Measurements from ENCODE around the gene RRP9.
"Not testable (repeated sequence)": the region's sequence is repeated elsewhere in the genome, so short reads cannot be mapped to it uniquely, and the experiment has no call there.

Gene RRP9, protein sequence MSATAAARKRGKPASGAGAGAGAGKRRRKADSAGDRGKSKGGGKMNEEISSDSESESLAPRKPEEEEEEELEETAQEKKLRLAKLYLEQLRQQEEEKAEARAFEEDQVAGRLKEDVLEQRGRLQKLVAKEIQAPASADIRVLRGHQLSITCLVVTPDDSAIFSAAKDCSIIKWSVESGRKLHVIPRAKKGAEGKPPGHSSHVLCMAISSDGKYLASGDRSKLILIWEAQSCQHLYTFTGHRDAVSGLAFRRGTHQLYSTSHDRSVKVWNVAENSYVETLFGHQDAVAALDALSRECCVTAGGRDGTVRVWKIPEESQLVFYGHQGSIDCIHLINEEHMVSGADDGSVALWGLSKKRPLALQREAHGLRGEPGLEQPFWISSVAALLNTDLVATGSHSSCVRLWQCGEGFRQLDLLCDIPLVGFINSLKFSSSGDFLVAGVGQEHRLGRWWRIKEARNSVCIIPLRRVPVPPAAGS

DNA sequence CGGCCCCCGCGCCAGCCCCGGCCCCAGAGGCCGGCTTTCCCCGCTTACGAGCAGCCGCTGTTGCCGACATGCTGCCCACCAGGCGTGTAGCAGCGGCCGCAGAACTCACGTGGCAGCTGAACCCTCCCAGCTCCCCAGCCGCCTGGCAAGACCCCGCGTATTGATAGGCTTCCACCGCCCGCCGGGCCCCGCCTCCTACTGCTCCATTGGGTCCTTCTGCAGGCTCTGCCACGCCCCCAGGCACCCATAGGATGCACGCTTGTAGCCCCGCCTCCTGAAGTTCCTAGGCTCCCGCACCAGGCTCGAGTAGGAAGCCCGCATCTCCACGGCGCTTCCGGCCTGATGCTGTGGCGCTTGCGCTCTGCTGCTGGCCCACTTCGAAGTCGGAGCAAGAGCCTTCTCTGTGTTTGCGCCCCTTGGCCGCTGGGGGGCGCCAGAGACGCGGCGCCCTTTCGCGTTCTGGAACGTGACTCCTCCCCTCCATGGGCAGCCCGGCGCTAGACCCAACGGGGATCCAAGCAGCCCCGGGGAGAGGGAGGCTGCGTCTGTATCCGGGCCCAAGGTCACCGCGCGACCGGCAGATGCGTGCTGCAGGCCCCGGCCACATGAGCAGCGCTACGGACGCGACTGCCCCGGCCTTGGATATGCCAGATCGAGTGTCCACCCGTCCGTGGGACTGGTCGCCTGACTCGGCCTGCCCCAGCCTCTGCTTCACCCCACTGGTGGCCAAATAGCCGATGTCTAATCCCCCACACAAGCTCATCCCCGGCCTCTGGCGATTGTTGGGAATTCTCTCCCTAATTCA, at the start of gene RRP9, which contains the start of gene PARP3:
RRP9 (minus strand) TSS at position 107 of the 805 bp plus-strand sequence; CDS start at position 70, 37 bp downstream.
PARP3 (plus strand) TSS at position 566 of the 805 bp plus-strand sequence. CDS start 993 bp downstream, outside the sequence.
- TF ChIP-seq ZNF274 (IDR thresholded peaks at IDR 0.05; ENCODE audit: low read depth, low read length) = no peak
- H3K4me3 ChIP-seq (ENCODE audit: low read length) = peak within 1 kb of the TSS; percentile 73

DNA sequence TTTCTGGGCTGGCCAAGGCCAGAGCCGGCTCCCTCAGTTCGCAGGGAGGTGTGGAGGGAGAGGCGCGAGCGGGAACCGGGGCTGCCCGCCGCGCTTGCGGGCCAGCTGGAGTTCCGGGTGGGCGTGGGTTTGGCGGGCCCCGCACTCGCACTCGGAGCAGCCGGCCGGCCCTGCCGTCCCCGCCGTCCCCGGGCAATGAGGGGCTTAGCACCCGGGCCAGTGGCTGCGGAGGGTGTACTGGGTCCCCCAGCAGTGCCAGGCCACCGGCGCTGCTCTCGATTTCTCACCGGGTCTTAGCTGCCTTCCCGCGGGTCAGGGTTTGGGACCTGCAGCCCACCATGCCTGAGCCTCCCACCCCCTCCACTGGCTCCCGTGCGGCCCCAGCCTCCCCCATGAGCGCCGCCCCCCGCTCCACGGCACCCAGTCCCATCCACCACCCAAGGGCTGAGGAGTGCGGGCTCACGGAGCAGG, 48.8 kb upstream of the RRP9 start:
- not testable (repeated sequence) for H3K4me3 ChIP-seq (ENCODE audit: low read length)

DNA sequence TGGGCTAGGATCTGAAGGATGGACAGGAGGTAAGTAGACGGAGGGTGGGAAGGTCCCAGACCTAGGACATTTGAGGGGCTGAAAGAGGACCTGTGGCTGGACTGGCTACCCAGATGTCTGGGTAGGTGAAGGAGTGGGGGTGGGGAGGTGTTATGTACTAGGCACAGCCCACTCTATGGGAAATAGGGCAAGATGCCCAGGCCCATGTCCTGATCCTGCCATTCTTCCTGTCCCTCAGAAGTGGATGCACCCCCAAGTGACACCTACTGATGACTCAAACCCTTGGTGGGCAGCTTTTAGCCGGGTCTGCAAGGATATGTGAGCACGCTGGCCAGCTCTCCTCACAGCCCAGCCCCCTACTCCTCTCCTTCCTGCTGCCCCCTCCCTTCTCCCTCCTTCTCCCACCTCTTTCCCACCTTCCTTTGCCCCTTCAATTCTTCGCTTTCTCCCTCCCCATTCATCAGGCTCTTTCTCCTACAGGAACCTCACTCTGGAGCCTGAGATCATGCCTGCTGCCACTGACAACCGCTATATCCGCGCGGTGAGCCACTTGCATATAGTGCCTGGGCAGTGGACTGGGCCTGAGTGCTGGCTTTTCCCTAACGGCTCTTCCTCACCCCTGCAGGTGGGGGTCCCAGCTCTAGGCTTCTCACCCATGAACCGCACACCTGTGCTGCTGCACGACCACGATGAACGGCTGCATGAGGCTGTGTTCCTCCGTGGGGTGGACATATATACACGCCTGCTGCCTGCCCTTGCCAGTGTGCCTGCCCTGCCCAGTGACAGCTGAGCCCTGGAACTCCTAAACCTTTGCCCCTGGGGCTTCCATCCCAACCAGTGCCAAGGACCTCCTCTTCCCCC, 46.8 kb upstream of the RRP9 start:
- H3K4me3 ChIP-seq (ENCODE audit: low read length) = no peak overlapping the region
- no peak for TF ChIP-seq ZNF274 (IDR thresholded peaks at IDR 0.05; ENCODE audit: low read depth, low read length)

DNA sequence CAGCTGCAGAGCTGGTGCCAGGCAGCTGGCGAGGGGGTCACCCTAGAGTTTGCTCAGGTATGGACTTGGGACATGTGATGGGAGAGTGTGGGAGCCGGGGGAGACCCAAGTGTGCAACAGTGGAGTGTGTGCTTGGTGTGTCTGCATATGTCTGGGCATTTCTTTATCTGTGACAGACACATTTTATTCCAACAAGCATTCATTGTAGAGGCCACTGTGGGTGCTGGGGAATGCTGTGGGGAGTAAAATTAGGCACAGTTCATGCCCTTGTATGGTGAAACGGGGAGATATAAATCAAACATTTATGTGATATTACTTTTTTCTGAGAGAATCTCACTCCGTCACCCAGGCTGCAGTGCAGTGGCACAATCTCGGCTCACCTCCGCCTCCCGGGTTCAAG, 45.9 kb upstream of the RRP9 start:
- H3K4me3 ChIP-seq (ENCODE audit: low read length) = no peak overlapping the region
- no peak for TF ChIP-seq ZNF274 (IDR thresholded peaks at IDR 0.05; ENCODE audit: low read depth, low read length)

DNA sequence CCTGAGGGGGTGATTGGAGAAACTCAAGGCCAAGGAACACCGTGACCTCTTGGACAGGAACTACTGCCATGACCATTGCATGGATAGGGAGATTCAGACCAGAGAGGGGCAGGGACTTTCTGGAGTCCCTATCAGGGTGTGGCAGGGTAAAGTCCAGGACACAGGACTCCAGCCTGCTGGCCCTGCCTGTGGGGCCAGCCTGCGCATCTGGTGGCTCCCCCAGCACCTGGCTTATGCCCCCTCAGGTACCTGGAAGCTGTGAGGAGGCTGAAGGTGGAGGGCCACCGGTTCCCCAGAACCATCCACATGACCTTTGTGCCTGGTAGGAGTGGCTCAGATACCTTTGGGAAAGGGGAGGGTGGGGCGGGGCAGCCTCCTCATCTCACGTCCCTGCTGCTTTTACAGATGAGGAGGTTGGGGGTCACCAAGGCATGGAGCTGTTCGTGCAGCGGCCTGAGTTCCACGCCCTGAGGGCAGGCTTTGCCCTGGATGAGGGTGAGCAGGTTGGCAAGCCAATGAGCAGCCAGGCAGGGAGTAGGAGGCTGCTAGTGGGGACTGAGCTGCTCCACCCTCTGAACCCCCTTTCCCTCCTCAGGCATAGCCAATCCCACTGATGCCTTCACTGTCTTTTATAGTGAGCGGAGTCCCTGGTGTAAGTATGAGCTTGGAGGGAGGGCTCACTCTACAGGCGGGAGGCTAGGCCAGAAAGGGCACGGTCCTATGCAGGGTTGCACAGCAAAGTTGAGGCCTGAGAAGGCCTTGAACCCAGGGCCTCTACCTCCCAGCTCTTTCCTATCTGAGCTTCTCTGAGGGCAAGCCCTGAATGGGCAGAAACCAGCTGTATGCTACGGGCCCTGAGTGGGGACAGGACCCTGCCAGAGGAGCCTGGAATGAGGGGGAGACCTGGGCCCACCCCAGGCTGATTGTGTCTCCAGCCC, 44.6 kb upstream of the RRP9 start:
- no peak for TF ChIP-seq ZNF274 (IDR thresholded peaks at IDR 0.05; ENCODE audit: low read depth, low read length)
- no peak overlapping the region for H3K4me3 ChIP-seq (ENCODE audit: low read length)

DNA sequence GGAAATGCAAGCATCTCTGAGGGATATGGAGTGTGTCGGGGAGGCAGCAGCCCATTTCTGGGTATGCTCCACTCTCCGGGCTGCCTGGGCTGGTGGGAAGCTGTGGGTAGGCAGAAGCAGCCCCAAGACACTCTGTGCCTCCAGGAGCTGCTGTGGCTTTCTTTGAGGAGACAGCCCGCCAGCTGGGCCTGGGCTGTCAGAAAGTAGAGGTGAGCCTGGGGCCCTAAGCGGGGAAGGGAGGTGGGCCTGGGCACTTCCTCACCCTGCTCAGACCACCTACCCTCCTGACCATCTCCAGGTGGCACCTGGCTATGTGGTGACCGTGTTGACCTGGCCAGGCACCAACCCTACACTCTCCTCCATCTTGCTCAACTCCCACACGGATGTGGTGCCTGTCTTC, 43.4 kb upstream of the RRP9 start:
- H3K4me3 ChIP-seq (ENCODE audit: low read length) = no peak overlapping the region
- no peak for TF ChIP-seq ZNF274 (IDR thresholded peaks at IDR 0.05; ENCODE audit: low read depth, low read length)

DNA sequence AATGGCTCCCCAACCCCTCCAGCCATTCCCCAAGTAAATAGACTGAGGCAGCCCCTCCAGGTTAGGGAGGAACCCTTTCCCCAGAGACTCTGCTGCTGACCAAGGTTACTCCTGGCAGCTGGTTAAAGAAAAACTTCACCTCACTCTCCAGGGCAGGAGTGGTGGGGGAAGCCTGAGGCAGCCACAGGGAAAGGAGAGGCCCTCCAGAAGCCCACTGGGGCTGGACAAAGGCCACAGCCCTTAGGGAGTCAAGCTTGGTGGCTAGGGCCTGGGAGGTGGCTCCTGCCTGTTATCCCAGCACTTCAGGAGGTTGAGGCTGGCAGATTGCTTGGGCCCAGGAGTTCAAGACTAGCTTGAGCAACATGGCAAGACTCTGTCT, 42.6 kb upstream of the RRP9 start:
- no peak for TF ChIP-seq ZNF274 (IDR thresholded peaks at IDR 0.05; ENCODE audit: low read depth, low read length)
- H3K4me3 ChIP-seq (ENCODE audit: low read length) = no peak overlapping the region

DNA sequence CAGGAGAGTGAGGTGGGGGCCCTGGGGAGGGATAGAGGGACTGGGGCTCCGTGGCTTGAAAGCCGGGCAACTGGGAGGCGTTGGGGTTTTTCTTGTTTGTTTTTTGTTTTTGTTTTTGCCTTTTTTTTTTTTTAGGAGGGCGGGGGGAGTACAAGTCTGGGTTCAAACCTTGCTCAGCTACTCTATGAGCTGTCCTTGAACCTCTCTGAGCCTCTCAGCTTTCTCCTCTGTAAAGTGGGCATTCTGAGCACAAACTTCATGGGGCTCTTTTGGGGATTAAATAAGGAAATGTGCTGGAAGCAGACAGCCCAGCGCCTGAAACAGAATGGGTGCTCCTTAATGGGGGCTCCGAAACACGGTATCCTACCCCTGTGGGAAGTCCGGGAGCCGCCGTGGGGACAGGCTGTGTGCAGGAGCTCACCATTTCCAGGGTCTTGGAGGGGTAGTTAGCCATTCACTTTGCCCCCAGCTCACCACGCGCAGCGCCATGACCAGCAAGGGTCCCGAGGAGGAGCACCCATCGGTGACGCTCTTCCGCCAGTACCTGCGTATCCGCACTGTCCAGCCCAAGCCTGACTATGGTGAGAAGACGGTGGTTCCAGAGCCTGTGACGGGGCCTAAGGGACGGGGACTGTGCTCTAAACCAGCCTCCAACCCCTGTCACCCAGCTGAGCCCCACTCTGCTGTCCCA, 42.0 kb upstream of the RRP9 start:
- peak overlapping the region; percentile 68; the same call in 1 of the 2 replicates for H3K4me3 ChIP-seq (ENCODE audit: low read length)
- no peak for TF ChIP-seq ZNF274 (IDR thresholded peaks at IDR 0.05; ENCODE audit: low read depth, low read length)

DNA sequence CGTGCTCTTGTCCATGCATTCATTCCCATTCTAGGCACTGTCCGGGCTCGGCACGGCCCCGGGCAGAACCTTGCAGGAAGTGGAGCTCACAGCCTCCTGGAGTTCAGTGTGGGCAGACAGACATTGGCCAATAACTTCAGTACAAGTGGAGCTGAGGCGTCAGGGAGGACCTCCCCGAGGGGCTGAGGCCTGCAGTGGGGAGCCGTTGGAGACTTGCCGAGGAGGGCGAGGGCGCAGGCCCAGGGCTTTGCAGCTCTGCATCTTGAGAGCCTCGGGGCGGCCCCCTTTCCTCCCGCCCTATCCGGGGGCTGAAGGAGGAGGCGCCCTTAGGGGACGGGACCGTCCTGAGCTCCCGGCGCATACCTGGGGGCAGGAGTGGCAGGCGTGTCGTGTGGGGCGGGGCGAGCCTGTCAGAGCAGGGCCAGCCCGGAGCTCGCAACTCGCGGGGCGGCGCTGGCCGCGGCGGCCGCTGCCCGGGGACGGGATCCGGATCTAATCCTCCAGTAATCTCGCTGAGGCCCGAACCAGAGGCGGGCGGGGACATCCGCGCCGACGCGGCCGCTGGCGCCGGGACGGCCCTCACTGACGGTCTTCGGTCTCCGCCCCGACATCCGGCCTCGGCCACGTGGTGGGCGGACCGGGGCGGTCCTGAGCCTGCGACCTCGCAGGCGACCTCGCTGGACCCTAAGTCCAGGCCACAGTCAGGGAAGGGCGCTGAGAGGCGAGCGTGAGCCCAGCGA, 41.3 kb upstream of the RRP9 start, which contains the start of gene ACY1:
ACY1 (plus strand) TSS at position 698 of the 740 bp plus-strand sequence. CDS start 530 bp downstream, outside the sequence.
- peak within 1 kb of the TSS; percentile 68; the same call in 1 of the 2 replicates for H3K4me3 ChIP-seq (ENCODE audit: low read length)
- TF ChIP-seq ZNF274 (IDR thresholded peaks at IDR 0.05; ENCODE audit: low read depth, low read length) = no peak

DNA sequence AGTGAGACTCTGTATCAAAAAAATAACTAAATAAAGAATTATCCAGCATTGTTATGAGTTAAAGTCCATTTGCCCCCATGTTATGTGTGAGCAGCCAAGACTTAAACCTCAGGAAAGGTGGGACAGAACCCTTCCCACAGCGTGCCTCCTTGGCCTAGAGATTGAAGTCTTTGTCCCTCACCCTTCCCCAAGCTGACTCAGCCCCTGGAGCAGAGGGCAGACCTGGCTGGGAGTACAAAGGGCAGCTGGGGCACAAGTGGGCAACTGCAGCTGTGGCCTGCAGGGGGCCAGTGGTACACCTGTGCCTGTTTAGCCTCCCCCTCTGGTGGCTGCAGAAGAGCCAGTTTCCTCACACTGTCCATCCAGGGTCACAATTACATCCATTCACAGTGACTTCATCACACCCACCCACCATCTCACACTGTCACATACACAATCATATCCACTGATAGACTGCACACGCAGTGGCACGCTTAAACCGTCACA, 40.7 kb upstream of the RRP9 start:
- H3K4me3 ChIP-seq (ENCODE audit: low read length) = peak overlapping the region; percentile 68; the same call in 1 of the 2 replicates
- no peak for TF ChIP-seq ZNF274 (IDR thresholded peaks at IDR 0.05; ENCODE audit: low read depth, low read length)

DNA sequence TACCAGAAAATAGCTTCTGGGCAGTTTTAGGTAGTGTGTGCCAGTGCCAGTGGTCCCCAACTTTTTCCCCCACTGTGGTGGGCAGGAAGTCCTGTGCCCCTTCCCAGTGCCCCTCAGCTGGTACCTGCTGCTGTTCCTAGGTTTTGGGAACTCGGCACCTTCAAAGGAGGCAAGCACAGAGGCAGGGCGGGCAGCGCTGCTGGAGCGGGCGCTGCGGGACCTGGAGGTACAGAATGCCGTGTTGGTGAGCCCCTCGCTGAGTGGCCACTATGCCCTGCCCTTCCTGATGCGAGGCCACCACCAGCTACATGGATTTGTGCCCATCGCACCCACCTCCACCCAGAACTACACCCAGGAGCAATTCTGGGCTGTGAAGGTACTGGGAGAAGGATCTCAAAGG, 38.5 kb upstream of the RRP9 start:
- TF ChIP-seq ZNF274 (IDR thresholded peaks at IDR 0.05; ENCODE audit: low read depth, low read length) = no peak
- no peak overlapping the region for H3K4me3 ChIP-seq (ENCODE audit: low read length)
